ENCODE results near the gene S1PR4.

S1PR4 gene

GRCh38 chr19:3224346-3225168, 46.0 kb downstream of the S1PR4 start, which contains the start of gene CELF5:
CELF5 (plus strand) TSS chr19:3224661; CDS start chr19:3224740, 79 bp downstream.
- peak; percentile 68 for DNase-seq

DNA sequence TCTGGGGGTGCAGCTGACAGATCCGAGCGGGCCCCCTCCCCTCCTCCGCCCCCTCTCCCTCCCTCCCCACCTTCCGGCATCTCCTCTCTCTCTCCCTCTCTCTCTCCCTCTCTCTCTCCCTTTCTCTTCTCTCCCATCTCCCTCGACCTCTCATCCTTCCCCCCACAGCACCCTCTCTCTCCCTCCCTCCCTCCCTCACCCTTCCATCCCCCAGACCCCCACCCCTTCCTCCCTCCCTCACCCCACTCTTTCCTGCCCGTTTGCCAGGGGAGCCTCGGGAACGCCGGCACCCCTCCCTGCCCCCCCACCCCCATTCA, 46.6 kb downstream of the S1PR4 start:
- DNase-seq, result no peak

DNA sequence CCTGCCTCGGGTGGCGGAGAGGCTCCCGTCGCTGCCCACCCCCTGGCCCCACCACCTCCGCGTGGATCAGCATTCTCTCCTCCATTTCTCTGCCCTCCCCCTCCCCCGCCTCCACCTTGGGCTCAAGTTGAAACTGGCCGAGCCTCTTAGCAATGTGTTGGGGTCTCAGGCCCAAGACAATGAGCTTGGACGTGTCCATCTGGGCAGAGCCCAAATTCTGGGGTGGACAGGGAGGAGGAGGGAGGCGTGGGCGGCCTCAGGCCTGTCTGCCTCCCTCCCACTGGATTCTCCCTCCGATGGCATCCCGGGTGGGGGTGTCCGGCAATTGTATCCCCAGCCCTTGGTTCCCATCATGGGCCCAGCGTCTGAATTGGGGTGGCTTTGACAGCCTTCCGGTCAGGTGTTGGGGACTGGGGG, 47.1 kb downstream of the S1PR4 start:
- DNase-seq, result no peak

DNA sequence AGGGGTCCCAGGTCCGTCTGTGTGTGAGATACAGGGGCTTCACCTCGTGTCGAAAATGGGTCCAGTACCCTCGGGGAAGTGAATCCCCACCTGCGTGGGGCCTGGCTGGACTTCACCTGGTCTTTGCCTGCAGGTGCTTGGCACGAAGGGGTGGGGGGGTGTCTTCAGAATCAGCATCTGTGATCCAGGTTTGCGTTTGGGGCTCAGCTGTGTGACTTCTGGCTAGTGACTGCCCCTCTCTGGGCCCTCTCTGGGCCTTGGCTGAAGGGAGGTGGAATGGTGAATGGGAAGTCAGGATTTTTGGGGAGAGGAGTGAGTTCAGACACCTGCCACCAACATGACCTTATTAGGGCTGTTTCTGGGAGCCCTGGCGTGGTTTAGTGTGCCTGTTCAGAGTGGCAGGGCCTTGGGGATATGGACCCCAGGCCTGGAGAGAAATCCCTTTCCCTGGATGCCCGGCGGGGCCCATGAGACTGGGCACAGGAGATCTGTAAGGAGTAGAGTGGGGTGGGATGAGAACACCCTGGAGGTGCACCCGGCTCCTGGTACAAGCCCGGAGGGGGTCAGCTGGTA, 48.6 kb downstream of the S1PR4 start:
- DNase-seq, result no peak

- DNase-seq, result no peak
These were observed 50.8 kb downstream of the S1PR4 start for GRCh38 chr19:3229346-3229743.
